SK-N-SH (cell line): Measurements from ENCODE around the gene PSMD1.

Source experiments
- CHD2 ChIP-seq: fragments of 150-350 bp; IDR thresholded peaks from 2 replicates; pipeline ENCODE4 v1.6.1; 2018; ENCODE audit warnings: low read length; ENCODE audit not compliant: partially characterized antibody
- CTCF ChIP-seq: fragments of 200-600 bp; sonication (generic); IDR thresholded peaks from 2 replicates; pipeline ENCODE4 v1.6.1; 2017; ENCODE audit warnings: antibody characterized with exemption, mild to moderate bottlenecking, moderate library complexity
- EP300 ChIP-seq, 2 experiments: IDR thresholded peaks; 2 replicates each; pipeline versions ENCODE4 v1.4.0 to v1.6.1; 2012; ENCODE audit warnings: borderline replicate concordance in 1 of 2, low read depth in 1 of 2, low read length in 1 of 2
- FOSL2 ChIP-seq: IDR thresholded peaks from 2 replicates; pipeline ENCODE4 v1.4.0; 2012; ENCODE audit warnings: low read depth, mild to moderate bottlenecking, moderate library complexity, borderline replicate concordance
- MAX ChIP-seq: IDR thresholded peaks from 2 replicates; pipeline ENCODE4 v1.4.0; 2012; ENCODE audit warnings: low read depth
- PBX3 ChIP-seq: IDR thresholded peaks from 2 replicates; pipeline ENCODE4; 2012
- SIN3A ChIP-seq: IDR thresholded peaks from 2 replicates; pipeline ENCODE4 v1.6.1; 2012; ENCODE audit warnings: low read depth, mild to moderate bottlenecking, low read length, moderate library complexity, borderline replicate concordance
- SMC3 ChIP-seq: IDR thresholded peaks from 2 replicates; pipeline ENCODE4 v1.6.1; 2012; ENCODE audit warnings: low read depth, low read length, improper control_type of control experiment
- TAF1 ChIP-seq: IDR thresholded peaks from 2 replicates; pipeline ENCODE4 v1.6.1; 2012; ENCODE audit warnings: low read depth, mild to moderate bottlenecking, low read length, moderate library complexity, borderline replicate concordance
- TCF12 ChIP-seq: IDR thresholded peaks from 2 replicates; pipeline ENCODE4 v1.4.0; 2012
- YY1 ChIP-seq: IDR thresholded peaks from 2 replicates; pipeline ENCODE4 v1.4.0; 2012; ENCODE audit warnings: low read depth, mild to moderate bottlenecking

- TF ChIP-seq TAF1 = no peak
- TF ChIP-seq CTCF = no peak
- no peak for TF ChIP-seq MAX
- TF ChIP-seq CHD2 = no peak
- no peak for TF ChIP-seq SMC3
- no peak for TF ChIP-seq FOSL2
- no peak for TF ChIP-seq YY1
- TF ChIP-seq EP300 (IDR thresholded peaks at IDR 0.05; ENCODE audit: borderline replicate concordance in 1 of 2, low read depth in 1 of 2, low read length in 1 of 2) = no peak
- no peak for TF ChIP-seq TCF12
- no peak for TF ChIP-seq SIN3A
- TF ChIP-seq PBX3 = no peak
Measured at GRCh38 chr2:231057590-231057989, 923 bp downstream of the PSMD1 start.
